Panc1 (cell line): Measurements from ENCODE around the gene KDM3B. TPM values are rescaled to one million over a fixed set of nuclear protein-coding genes. Genes with fewer than 3 reads are reported as not detected.

ENCODE experiments used
- ATAC-seq: fragments of 200-7000 bp; cut with Tn5 transposase; 2 replicates; pipeline ENCODE4 v1.9.1; 2020; ENCODE audit warnings: mild to moderate bottlenecking, moderate library complexity
- BruUV-seq: library from RNA; stranded (reverse); fragments of 400-500 nt; replicated peaks from 2 replicates; lab custom pipeline; 2021; lab: Mats Ljungman, UMichigan
- CTCF ChIA-PET: fragments of 300-600 bp; sonication (Branson Sonifier 250); formaldehyde crosslinking; loops from one replicate; lab custom pipeline; 2022; ENCODE audit warnings: antibody characterized with exemption; lab: Charles Lee
- POLR2A ChIA-PET: fragments of 300-600 bp; sonication (Branson Sonifier 250); formaldehyde crosslinking; loops from one replicate; lab custom pipeline; 2022; ENCODE audit warnings: antibody characterized with exemption; lab: Charles Lee
- DNase-seq: peaks from one replicate; pipeline ENCODE4 v3.0.0-alpha.2; 2010; ENCODE audit warnings: low read depth, low spot score
- H3K27ac ChIP-seq: 2 replicates; pipeline ENCODE4 v1.5.1; 2011; ENCODE audit warnings: mild to moderate bottlenecking, low read length, inconsistent platforms
- H3K27me3 ChIP-seq: fragments of 200-500 bp; sonication (Bioruptor generic); 2 replicates; pipeline ENCODE4 v1.6.0; 2014; ENCODE audit warnings: low read length, inconsistent platforms; ENCODE audit not compliant: control insufficient read depth, insufficient read depth
- H3K36me3 ChIP-seq: fragments of 200-500 bp; sonication (Bioruptor generic); 2 replicates; pipeline ENCODE4 v1.5.1; 2014; ENCODE audit warnings: inconsistent platforms, mild to moderate bottlenecking, low read length, moderate library complexity; ENCODE audit not compliant: control insufficient read depth, insufficient read depth
- H3K4me1 ChIP-seq: 2 replicates; pipeline ENCODE4 v1.5.1; 2011; ENCODE audit warnings: inconsistent platforms, mild to moderate bottlenecking, low read length, moderate library complexity; ENCODE audit not compliant: control insufficient read depth, insufficient read depth
- H3K4me3 ChIP-seq, 2 experiments: 2 replicates each; pipeline ENCODE4 v1.5.1; 2011 to 2012; ENCODE audit warnings: low read depth in 2 of 2, low read length in 2 of 2, mild to moderate bottlenecking in 2 of 2, inconsistent platforms in 1 of 2, moderate library complexity in 1 of 2
- H3K9me3 ChIP-seq: fragments of 200-500 bp; sonication (Bioruptor generic); 2 replicates; pipeline ENCODE4 v1.5.1; 2014; ENCODE audit warnings: low read depth, mild to moderate bottlenecking, inconsistent platforms, low read length, moderate library complexity; ENCODE audit not compliant: control insufficient read depth, insufficient read depth
- CTCF ChIP-seq: fragments of 450-650 bp; IDR thresholded peaks from 2 replicates; pipeline ENCODE4 v1.5.1; 2017; ENCODE audit warnings: mild to moderate bottlenecking
- POLR2AphosphoS5 ChIP-seq: IDR thresholded peaks from 2 replicates; pipeline ENCODE4 v1.6.1; 2012; ENCODE audit warnings: mild to moderate bottlenecking, low read depth, low read length, moderate library complexity
- SIN3A ChIP-seq: IDR thresholded peaks from 2 replicates; pipeline ENCODE4 v1.6.1; 2012; ENCODE audit warnings: low read depth, mild to moderate bottlenecking, low read length, moderate library complexity, borderline replicate concordance; ENCODE audit not compliant: insufficient read depth
- TCF7L2 ChIP-seq: IDR thresholded peaks from 2 replicates; pipeline ENCODE4 v1.6.1; 2011; ENCODE audit warnings: mild to moderate bottlenecking, low read depth, low read length, inconsistent platforms
- in situ Hi-C: cut with HindIII; loops from 2 replicates; pipeline ENCODE4 v1.10.0; 2016; ENCODE audit warnings: low sequenced_read_pairs, low pct_unique_long_range_greater_than_20kb
- intact Hi-C: fragments of 100-400 bp; cut with micrococcal nuclease; formaldehyde crosslinking; loops from one replicate; pipeline ENCODE4 v1.10.0; 2022; ENCODE audit not compliant: unreplicated experiment
- total RNA-seq: library from RNA; stranded (reverse); gene quantifications from one replicate; pipeline ENCODE4 v1.2.1, GENCODE V29; 2021; ENCODE audit not compliant: unreplicated experiment
- TF ChIP-seq, protein P1 (sequence below), 2 experiments: IDR thresholded peaks; 2 replicates each; pipeline ENCODE4 v1.6.1; 2011 to 2012; ENCODE audit warnings: low read depth in 2 of 2, control low read depth in 1 of 2, low read length in 1 of 2, mild to moderate bottlenecking in 1 of 2, moderate library complexity in 1 of 2; ENCODE audit not compliant: insufficient read depth in 1 of 2

KDM3B gene
- total RNA-seq, 1 experiment from 2014 or later = 65.0 TPM

DNA sequence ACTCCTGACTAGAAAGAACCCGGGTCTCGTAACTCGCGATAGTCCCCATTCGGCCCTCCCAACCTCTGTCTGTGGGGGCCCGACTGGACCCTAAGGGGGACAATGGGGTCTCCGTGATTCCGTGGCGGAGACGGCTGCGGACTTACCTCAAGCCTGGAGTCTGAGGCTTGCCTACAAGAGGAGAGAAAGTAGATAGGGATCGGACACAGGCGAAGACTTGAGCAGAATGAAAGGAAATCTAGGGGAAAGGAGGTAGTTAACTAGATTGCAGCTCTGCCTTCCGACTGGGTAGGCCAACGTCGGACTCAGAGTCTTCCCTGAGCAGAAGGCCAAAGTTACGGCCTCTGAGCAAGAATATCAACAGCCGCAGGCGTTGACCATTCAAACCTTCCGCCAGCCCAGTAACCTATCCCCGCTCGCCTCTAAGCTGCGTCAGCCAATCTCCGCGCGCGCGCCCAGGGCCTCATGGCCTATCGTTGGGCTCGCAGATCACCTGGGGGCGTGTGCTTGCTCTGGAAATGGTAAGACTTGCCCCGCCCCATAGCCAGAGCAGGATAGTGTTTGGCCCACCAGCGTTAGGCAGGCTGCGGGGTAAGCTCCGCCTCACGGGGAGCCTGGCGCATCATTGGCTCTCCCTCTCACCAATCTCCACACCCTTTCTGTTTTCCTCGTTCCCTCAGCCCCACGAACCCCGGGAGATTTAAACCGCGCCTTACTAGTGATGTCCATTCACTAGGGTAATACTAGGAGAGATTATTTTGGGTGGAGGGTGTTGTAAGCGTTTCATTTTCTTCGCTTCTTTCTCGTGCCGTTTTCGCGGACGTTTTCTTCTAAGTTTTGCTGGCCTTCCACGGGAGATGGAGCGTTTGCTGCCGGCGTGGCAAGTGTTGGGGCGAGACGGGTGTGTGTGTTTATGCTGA lies 20.8 kb upstream of the KDM3B start, which contains the start of gene CDC25C:
Gene CDC25C, minus strand, starts transcription at position 356 of the 920 bp plus-strand sequence. CDS start 624 bp downstream, outside the sequence.
- ChIA-PET POLR2A (interaction anchor here (0.5 to 0.9 kb wide), 6 partner anchors 12 to 248 kb away, joined by 3 to 10 read pairs (median 4); partner anchors contain the start of genes BRD8 and KIF20A), CTCF (interaction anchor here (0.9 to 1.3 kb wide), 3 partner anchors 20 to 110 kb away, joined by 3 to 6 read pairs (median 4); partner anchors contain the start of gene KDM3B)
- H3K27me3 ChIP-seq = no peaks in the 10 kb centered on the region
- intact Hi-C loops (no loop called here), in situ Hi-C loops (no loop called here)
- TF ChIP-seq POLR2AphosphoS5 (peak; percentile 91), SIN3A (peak; percentile 100), CTCF (no peak)
- H3K9me3 ChIP-seq = no peaks in the 10 kb centered on the region
- peak within 1 kb of the TSS; percentile 95 for H3K27ac ChIP-seq
- peaks cover 10% of the 10 kb centered on the region; the same call in 1 of the 2 replicates for H3K4me1 ChIP-seq
- peak; percentile 99 for ATAC-seq
- peak; percentile 95 for DNase-seq
- no peaks in the 10 kb centered on the region for H3K36me3 ChIP-seq
- no TSS peak for BruUV-seq
- H3K4me3 ChIP-seq = peak within 1 kb of the TSS; percentile 89 to 95

GRCh38 chr5:138334867-138335447 lies 17.5 kb upstream of the KDM3B start:
- ATAC-seq (no peak), DNase-seq (no peak)
- no peak overlapping the region for H3K27ac ChIP-seq
- TF ChIP-seq POLR2AphosphoS5 (no peak), TCF7L2 (no peak), SIN3A (no peak)
- TF ChIP-seq, protein P1, sequence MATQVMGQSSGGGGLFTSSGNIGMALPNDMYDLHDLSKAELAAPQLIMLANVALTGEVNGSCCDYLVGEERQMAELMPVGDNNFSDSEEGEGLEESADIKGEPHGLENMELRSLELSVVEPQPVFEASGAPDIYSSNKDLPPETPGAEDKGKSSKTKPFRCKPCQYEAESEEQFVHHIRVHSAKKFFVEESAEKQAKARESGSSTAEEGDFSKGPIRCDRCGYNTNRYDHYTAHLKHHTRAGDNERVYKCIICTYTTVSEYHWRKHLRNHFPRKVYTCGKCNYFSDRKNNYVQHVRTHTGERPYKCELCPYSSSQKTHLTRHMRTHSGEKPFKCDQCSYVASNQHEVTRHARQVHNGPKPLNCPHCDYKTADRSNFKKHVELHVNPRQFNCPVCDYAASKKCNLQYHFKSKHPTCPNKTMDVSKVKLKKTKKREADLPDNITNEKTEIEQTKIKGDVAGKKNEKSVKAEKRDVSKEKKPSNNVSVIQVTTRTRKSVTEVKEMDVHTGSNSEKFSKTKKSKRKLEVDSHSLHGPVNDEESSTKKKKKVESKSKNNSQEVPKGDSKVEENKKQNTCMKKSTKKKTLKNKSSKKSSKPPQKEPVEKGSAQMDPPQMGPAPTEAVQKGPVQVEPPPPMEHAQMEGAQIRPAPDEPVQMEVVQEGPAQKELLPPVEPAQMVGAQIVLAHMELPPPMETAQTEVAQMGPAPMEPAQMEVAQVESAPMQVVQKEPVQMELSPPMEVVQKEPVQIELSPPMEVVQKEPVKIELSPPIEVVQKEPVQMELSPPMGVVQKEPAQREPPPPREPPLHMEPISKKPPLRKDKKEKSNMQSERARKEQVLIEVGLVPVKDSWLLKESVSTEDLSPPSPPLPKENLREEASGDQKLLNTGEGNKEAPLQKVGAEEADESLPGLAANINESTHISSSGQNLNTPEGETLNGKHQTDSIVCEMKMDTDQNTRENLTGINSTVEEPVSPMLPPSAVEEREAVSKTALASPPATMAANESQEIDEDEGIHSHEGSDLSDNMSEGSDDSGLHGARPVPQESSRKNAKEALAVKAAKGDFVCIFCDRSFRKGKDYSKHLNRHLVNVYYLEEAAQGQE (IDR thresholded peaks at IDR 0.05; ENCODE audit: insufficient read depth in 1 of 2, low read depth in 2 of 2, low read length in 1 of 2) = no peak
- CTCF ChIA-PET = interaction anchor here (1.6 kb wide), 1 partner anchor 17 kb away, joined by 7 read pairs; the partner anchor contains the start of gene KDM3B
- H3K4me3 ChIP-seq = no peak overlapping the region
- intact Hi-C loops (no loop called here), in situ Hi-C loops (no loop called here)
- H3K9me3 ChIP-seq = no peaks in the 10 kb centered on the region
- no TSS peak for BruUV-seq
- peaks cover 24% of the 10 kb centered on the region for H3K4me1 ChIP-seq
- POLR2A ChIA-PET = interaction anchor here (0.6 kb wide), 1 partner anchor 981 kb away, joined by 3 read pairs; no protein-coding TSS in a partner anchor
- H3K27me3 ChIP-seq = no peaks in the 10 kb centered on the region
- peaks cover 2% of the 10 kb centered on the region; the same call in 1 of the 2 replicates for H3K36me3 ChIP-seq
